HCT116 (cell line): Measurements from ENCODE around the gene CFAP74.

ENCODE experiments used
- CBX3 ChIP-seq: IDR thresholded peaks from 2 replicates; pipeline ENCODE4 v1.6.1; 2012; ENCODE audit warnings: low read depth
- POLR2A ChIP-seq: IDR thresholded peaks from 2 replicates; pipeline ENCODE4 v1.7.0; 2011; ENCODE audit warnings: borderline replicate concordance; ENCODE audit not compliant: insufficient read depth, insufficient read length; ENCODE audit errors: extremely low read depth
- SIN3A ChIP-seq: IDR thresholded peaks from 2 replicates; pipeline ENCODE4 v1.6.1; 2012; ENCODE audit warnings: low read depth
- TCF7L2 ChIP-seq: IDR thresholded peaks from 2 replicates; pipeline ENCODE4 v1.7.0; 2011; ENCODE audit warnings: borderline replicate concordance, inconsistent platforms; ENCODE audit not compliant: insufficient read depth, insufficient read length; ENCODE audit errors: extremely low read depth
- TF ChIP-seq, protein P1 (sequence below), 3 experiments: fragments of 200-600 bp in 1 of 3; sonication (generic) in 1 of 3; IDR thresholded peaks in 2 of 3; conservative IDR thresholded peaks in 1 of 3; 2 replicates each; pipeline ENCODE4 v1.5.1; 2012 to 2017; ENCODE audit warnings: low read depth in 2 of 3, low read length in 2 of 3, antibody characterized with exemption in 1 of 3, borderline replicate concordance in 1 of 3, control low read depth in 1 of 3, mild to moderate bottlenecking in 1 of 3, mixed read lengths in 1 of 3, mixed run types in 1 of 3, moderate library complexity in 1 of 3; ENCODE audit not compliant: insufficient read depth in 1 of 3
- TF ChIP-seq, protein P2 (sequence below): IDR thresholded peaks from 2 replicates; pipeline ENCODE4 v1.6.1; 2011; ENCODE audit warnings: mild to moderate bottlenecking, low read length, moderate library complexity; ENCODE audit not compliant: insufficient replicate concordance; ENCODE audit errors: extremely low read depth

DNA sequence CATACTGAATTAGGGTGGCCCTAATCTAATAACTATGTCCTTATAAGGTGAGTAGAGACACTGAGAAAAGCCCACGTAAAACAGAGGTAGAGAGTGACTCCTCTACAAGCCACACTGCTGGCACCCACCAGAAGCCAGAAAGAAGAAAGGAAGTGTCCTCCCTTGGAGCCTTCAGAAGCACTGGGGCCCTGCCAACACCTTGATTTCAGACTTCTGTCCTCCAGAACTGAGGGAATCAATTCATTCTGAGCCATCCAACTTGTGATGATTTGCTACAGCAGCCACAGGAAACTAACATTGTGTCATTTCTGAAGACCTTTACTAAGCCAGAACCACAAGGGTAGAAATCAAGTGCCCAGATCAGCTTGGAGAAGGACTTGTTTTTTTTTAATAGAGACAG is 127.7 kb downstream of the CFAP74 start:
- TF ChIP-seq, protein P1, sequence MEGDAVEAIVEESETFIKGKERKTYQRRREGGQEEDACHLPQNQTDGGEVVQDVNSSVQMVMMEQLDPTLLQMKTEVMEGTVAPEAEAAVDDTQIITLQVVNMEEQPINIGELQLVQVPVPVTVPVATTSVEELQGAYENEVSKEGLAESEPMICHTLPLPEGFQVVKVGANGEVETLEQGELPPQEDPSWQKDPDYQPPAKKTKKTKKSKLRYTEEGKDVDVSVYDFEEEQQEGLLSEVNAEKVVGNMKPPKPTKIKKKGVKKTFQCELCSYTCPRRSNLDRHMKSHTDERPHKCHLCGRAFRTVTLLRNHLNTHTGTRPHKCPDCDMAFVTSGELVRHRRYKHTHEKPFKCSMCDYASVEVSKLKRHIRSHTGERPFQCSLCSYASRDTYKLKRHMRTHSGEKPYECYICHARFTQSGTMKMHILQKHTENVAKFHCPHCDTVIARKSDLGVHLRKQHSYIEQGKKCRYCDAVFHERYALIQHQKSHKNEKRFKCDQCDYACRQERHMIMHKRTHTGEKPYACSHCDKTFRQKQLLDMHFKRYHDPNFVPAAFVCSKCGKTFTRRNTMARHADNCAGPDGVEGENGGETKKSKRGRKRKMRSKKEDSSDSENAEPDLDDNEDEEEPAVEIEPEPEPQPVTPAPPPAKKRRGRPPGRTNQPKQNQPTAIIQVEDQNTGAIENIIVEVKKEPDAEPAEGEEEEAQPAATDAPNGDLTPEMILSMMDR (IDR thresholded peaks at IDR 0.05 in 2 of 3, conservative IDR thresholded peaks at IDR 0.05 in 1 of 3; ENCODE audit: borderline replicate concordance in 1 of 3, insufficient read depth in 1 of 3, low read depth in 2 of 3, low read length in 2 of 3), result no peak
- TF ChIP-seq CBX3 (no peak), TCF7L2 (no peak), SIN3A (no peak), POLR2A (no peak)
- TF ChIP-seq, protein P2, sequence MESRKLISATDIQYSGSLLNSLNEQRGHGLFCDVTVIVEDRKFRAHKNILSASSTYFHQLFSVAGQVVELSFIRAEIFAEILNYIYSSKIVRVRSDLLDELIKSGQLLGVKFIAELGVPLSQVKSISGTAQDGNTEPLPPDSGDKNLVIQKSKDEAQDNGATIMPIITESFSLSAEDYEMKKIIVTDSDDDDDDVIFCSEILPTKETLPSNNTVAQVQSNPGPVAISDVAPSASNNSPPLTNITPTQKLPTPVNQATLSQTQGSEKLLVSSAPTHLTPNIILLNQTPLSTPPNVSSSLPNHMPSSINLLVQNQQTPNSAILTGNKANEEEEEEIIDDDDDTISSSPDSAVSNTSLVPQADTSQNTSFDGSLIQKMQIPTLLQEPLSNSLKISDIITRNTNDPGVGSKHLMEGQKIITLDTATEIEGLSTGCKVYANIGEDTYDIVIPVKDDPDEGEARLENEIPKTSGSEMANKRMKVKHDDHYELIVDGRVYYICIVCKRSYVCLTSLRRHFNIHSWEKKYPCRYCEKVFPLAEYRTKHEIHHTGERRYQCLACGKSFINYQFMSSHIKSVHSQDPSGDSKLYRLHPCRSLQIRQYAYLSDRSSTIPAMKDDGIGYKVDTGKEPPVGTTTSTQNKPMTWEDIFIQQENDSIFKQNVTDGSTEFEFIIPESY, result no peak
